Trophoblast cell (in vitro differentiated cells and primary cell): Measurements from ENCODE around the gene IL1RAPL1.

Source experiments
- DNase-seq, 2 donors: peaks; one replicate each; pipeline ENCODE4 v3.0.0-alpha.2; 2016
- H2AFZ ChIP-seq: 2 replicates; pipeline ENCODE4 v1.6.1; 2013; ENCODE audit warnings: low read length, moderate library complexity, mild to moderate bottlenecking; ENCODE audit not compliant: insufficient read depth, poor library complexity
- H2AK5ac ChIP-seq: 2 replicates; pipeline ENCODE4 v1.6.1; 2013; ENCODE audit warnings: mild to moderate bottlenecking, low read length
- H2BK120ac ChIP-seq: 2 replicates; pipeline ENCODE4 v1.6.1; 2013; ENCODE audit warnings: low read length, mild to moderate bottlenecking, moderate library complexity; ENCODE audit not compliant: insufficient read depth, poor library complexity
- H2BK12ac ChIP-seq: 2 replicates; pipeline ENCODE4 v1.6.1; 2013; ENCODE audit warnings: mild to moderate bottlenecking, low read length, moderate library complexity
- H2BK5ac ChIP-seq: 2 replicates; pipeline ENCODE4 v1.6.1; 2013; ENCODE audit warnings: low read length, low read depth, moderate library complexity, mild to moderate bottlenecking; ENCODE audit not compliant: poor library complexity
- H3K14ac ChIP-seq: 2 replicates; pipeline ENCODE4 v1.6.1; 2013; ENCODE audit warnings: mild to moderate bottlenecking, low read length
- H3K18ac ChIP-seq: 2 replicates; pipeline ENCODE4 v1.6.1; 2013; ENCODE audit warnings: mild to moderate bottlenecking, low read length
- H3K23ac ChIP-seq: 2 replicates; pipeline ENCODE4 v1.6.1; 2013; ENCODE audit warnings: low read length
- H3K27ac ChIP-seq: 2 replicates; pipeline ENCODE4 v1.5.1; 2013; ENCODE audit warnings: low read depth, mild to moderate bottlenecking, inconsistent platforms, low read length, moderate library complexity
- H3K27me3 ChIP-seq: 2 replicates; pipeline ENCODE4 v1.6.1; 2013; ENCODE audit warnings: inconsistent platforms, mild to moderate bottlenecking, low read length, moderate library complexity; ENCODE audit not compliant: insufficient read depth
- H3K36me3 ChIP-seq, 2 experiments: 1 replicate in 1 of 2; 2 replicates in 1 of 2; pipeline ENCODE4 v1.6.1; 2013; ENCODE audit warnings: low read length in 2 of 2, mild to moderate bottlenecking in 2 of 2, moderate library complexity in 1 of 2; ENCODE audit not compliant: insufficient read depth in 2 of 2, control insufficient read depth in 1 of 2
- H3K4ac ChIP-seq: 2 replicates; pipeline ENCODE4 v1.6.1; 2013; ENCODE audit warnings: low read depth, mild to moderate bottlenecking, low read length, moderate library complexity
- H3K4me1 ChIP-seq, 2 experiments: 1 replicate in 1 of 2; 2 replicates in 1 of 2; pipeline ENCODE4 v1.6.1; 2013; ENCODE audit warnings: low read length in 2 of 2, mild to moderate bottlenecking in 2 of 2, moderate library complexity in 1 of 2; ENCODE audit not compliant: insufficient read depth in 2 of 2, control insufficient read depth in 1 of 2
- H3K4me2 ChIP-seq: 2 replicates; pipeline ENCODE4 v1.6.1; 2013; ENCODE audit warnings: inconsistent platforms, mild to moderate bottlenecking, low read length, moderate library complexity
- H3K4me3 ChIP-seq: 2 replicates; pipeline ENCODE4 v1.5.1; 2013; ENCODE audit warnings: mild to moderate bottlenecking, low read depth, low read length, inconsistent platforms
- H3K79me1 ChIP-seq: one replicate; pipeline ENCODE4 v1.6.1; 2013; ENCODE audit warnings: low read length
- H3K79me2 ChIP-seq: 2 replicates; pipeline ENCODE4 v1.6.1; 2013; ENCODE audit warnings: low read length, mild to moderate bottlenecking; ENCODE audit not compliant: control insufficient read depth, insufficient read depth, poor library complexity
- H3K9ac ChIP-seq: 2 replicates; pipeline ENCODE4 v1.6.1; 2013; ENCODE audit warnings: mild to moderate bottlenecking, low read length
- H3K9me3 ChIP-seq: 2 replicates; pipeline ENCODE4 v1.6.1; 2013; ENCODE audit warnings: low read depth, mild to moderate bottlenecking, control low read depth, inconsistent platforms, low read length; ENCODE audit not compliant: insufficient read depth
- H4K12ac ChIP-seq: 2 replicates; pipeline ENCODE4 v1.6.1; 2013; ENCODE audit warnings: low read depth, mild to moderate bottlenecking, low read length, moderate library complexity
- H4K8ac ChIP-seq: 2 replicates; pipeline ENCODE4 v1.6.1; 2013; ENCODE audit warnings: low read depth, mild to moderate bottlenecking, low read length, moderate library complexity
- H4K91ac ChIP-seq: one replicate; pipeline ENCODE4 v1.6.1; 2013; ENCODE audit warnings: low read depth, mild to moderate bottlenecking, low read length, moderate library complexity
- WGBS: extraction: QIAGEN DNeasy Blood & Tissue Kit; methylation state at CpG from one replicate; pipeline ENCODE4 v1.1.7; 2013; ENCODE audit warnings: missing lambda C conversion rate; ENCODE audit not compliant: insufficient read length, insufficient coverage; ENCODE audit errors: extremely low coverage; 5-methylcytosine and 5-hydroxymethylcytosine counted together

Gene IL1RAPL1

DNA sequence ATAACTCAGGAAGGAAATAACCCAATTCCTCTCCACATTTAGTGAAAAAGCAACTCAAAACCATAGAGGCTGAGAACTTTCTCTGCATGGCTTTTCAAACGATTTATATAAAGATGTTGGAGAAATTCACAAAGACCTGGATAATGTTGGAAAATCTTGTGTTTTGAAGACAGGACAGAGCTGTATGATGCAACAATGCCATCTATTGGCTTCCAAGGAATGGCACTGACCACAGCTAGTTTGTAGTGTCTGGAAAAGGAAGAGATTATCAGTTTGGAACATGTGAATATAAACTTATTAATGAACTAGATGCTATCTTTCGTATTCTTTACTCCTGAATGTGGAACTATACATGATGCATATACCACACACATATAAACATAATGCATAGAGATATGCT is 503.6 kb downstream of the IL1RAPL1 start:
- DNase-seq = no peak
- Histone ChIP-seq H3K27ac (no peak overlapping the region), H2BK5ac (no peak overlapping the region), H3K27me3 (no peaks in the 10 kb centered on the region), H3K9ac (no peak overlapping the region), H4K91ac (no peak overlapping the region), H3K14ac (no peak overlapping the region), H3K23ac (no peak overlapping the region), H4K12ac (no peak overlapping the region), H3K4me3 (no peak overlapping the region), H2AFZ (no peak overlapping the region), H3K18ac (no peak overlapping the region), H3K4me1 (no peaks in the 10 kb centered on the region), H3K79me2 (no peaks in the 10 kb centered on the region), H2BK12ac (no peak overlapping the region), H3K4me2 (no peak overlapping the region), H3K79me1 (no peaks in the 10 kb centered on the region), H3K4ac (no peak overlapping the region), H2BK120ac (no peak overlapping the region), H2AK5ac (no peak overlapping the region), H3K9me3 (no peaks in the 10 kb centered on the region), H3K36me3 (no peaks in the 10 kb centered on the region), H4K8ac (no peak overlapping the region)
- no CpG with 5 or more reads among the region's 2 CpGs for WGBS

DNA sequence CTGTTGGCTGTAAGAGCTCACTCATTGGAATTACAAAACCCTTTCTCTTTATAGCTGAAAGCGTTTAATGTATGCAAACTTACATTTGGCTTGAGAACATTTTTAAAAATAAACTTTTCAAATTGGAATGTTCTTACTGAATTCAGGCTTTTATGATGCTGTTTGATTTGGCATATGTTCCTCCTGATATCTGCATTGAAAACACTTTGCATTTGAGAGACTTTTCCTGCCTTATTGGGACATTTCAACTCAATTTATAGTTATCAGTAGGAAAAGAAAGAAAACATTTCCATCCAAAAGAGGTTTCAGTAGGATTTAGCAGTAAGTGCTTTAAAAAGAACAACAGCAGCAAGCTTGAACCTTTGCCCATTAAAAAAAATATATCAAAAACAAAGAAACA is 520.0 kb downstream of the IL1RAPL1 start:
- H3K18ac ChIP-seq = no peak overlapping the region
- H2AK5ac ChIP-seq = no peak overlapping the region
- no peaks in the 10 kb centered on the region for H3K4me1 ChIP-seq
- no peak overlapping the region for H4K8ac ChIP-seq
- H4K91ac ChIP-seq = no peak overlapping the region
- H3K27ac ChIP-seq = no peak overlapping the region
- H3K79me1 ChIP-seq = no peaks in the 10 kb centered on the region
- no peak overlapping the region for H3K9ac ChIP-seq
- no CpG with 5 or more reads among the region's 1 CpG for WGBS
- H3K14ac ChIP-seq = no peak overlapping the region
- H2BK5ac ChIP-seq = no peak overlapping the region
- no peak overlapping the region for H2BK120ac ChIP-seq
- H3K4me3 ChIP-seq = no peak overlapping the region
- no peak overlapping the region for H3K23ac ChIP-seq
- H3K9me3 ChIP-seq = no peaks in the 10 kb centered on the region
- H3K36me3 ChIP-seq = no peaks in the 10 kb centered on the region
- no peaks in the 10 kb centered on the region for H3K79me2 ChIP-seq
- H2AFZ ChIP-seq = no peak overlapping the region
- no peak for DNase-seq
- H3K27me3 ChIP-seq = no peaks in the 10 kb centered on the region
- H2BK12ac ChIP-seq = no peak overlapping the region
- H4K12ac ChIP-seq = no peak overlapping the region
- H3K4ac ChIP-seq = no peak overlapping the region
- no peak overlapping the region for H3K4me2 ChIP-seq

DNA sequence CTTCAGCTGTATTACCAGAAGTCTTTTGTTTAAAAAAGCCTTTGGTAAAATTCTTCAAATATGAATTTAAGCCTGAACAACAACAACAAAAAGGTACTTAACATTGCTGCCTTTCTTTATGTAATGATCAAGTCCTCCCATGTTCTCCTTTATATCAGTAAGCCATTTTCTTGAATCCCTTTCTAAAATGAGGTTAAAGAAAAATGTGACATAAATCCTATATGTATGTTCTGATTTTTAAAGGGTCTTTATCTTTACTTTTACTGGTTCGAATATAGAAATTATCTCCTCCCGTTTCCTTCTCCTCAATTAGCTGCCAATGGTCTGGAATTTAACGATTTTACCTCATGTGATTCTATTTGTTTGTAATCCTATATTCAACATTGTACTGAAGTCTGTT is 522.8 kb downstream of the IL1RAPL1 start:
- H3K27ac ChIP-seq = no peak overlapping the region
- H2AK5ac ChIP-seq = no peak overlapping the region
- H2BK120ac ChIP-seq = no peak overlapping the region
- no peak overlapping the region for H2AFZ ChIP-seq
- H3K79me1 ChIP-seq = no peaks in the 10 kb centered on the region
- no peaks in the 10 kb centered on the region for H3K4me1 ChIP-seq
- H2BK5ac ChIP-seq = no peak overlapping the region
- H3K4me3 ChIP-seq = no peak overlapping the region
- no CpG with 5 or more reads among the region's 3 CpGs for WGBS
- H3K23ac ChIP-seq = no peak overlapping the region
- H4K91ac ChIP-seq = no peak overlapping the region
- H3K4me2 ChIP-seq = no peak overlapping the region
- H4K12ac ChIP-seq = no peak overlapping the region
- no peak overlapping the region for H3K18ac ChIP-seq
- H3K9ac ChIP-seq = no peak overlapping the region
- H3K4ac ChIP-seq = no peak overlapping the region
- H3K79me2 ChIP-seq = no peaks in the 10 kb centered on the region
- H3K27me3 ChIP-seq = no peaks in the 10 kb centered on the region
- no peak overlapping the region for H4K8ac ChIP-seq
- DNase-seq = no peak
- H2BK12ac ChIP-seq = no peak overlapping the region
- no peaks in the 10 kb centered on the region for H3K36me3 ChIP-seq
- no peaks in the 10 kb centered on the region for H3K9me3 ChIP-seq
- no peak overlapping the region for H3K14ac ChIP-seq

DNA sequence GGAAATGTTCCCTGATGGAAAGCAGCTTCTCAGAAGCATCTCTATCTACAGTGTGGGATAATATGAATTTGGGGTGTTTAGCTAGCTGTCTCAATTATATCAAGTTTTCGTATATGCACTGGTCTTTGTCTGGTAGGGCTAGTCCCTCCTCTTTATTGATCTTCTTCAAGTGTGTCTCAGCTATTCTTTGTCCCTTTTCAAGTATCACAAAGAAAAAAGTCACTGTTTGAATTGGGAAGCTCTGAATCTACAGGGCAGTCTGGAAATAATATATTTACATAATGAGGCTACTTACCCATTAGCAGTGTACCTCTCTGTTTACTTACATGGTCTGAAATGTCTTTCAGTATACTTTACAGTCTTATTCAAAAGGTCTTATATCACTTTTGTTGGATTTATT is 526.0 kb downstream of the IL1RAPL1 start:
- Histone ChIP-seq H3K79me1 (no peaks in the 10 kb centered on the region), H3K4me2 (no peak overlapping the region), H3K9me3 (no peaks in the 10 kb centered on the region), H4K12ac (no peak overlapping the region), H4K8ac (no peak overlapping the region), H3K18ac (no peak overlapping the region), H3K36me3 (no peaks in the 10 kb centered on the region), H3K23ac (no peak overlapping the region), H3K4me3 (no peak overlapping the region), H3K4ac (no peak overlapping the region), H2BK120ac (no peak overlapping the region), H4K91ac (no peak overlapping the region), H3K79me2 (no peaks in the 10 kb centered on the region), H2AK5ac (no peak overlapping the region), H2AFZ (no peak overlapping the region), H2BK5ac (no peak overlapping the region), H3K9ac (no peak overlapping the region), H3K14ac (no peak overlapping the region), H3K27ac (no peak overlapping the region), H3K27me3 (no peaks in the 10 kb centered on the region), H2BK12ac (no peak overlapping the region), H3K4me1 (no peaks in the 10 kb centered on the region)
- no peak for DNase-seq
- WGBS = no CpG with 5 or more reads among the region's 1 CpG
